Measurements from ENCODE around the gene AXIN2.

Gene AXIN2

DNA sequence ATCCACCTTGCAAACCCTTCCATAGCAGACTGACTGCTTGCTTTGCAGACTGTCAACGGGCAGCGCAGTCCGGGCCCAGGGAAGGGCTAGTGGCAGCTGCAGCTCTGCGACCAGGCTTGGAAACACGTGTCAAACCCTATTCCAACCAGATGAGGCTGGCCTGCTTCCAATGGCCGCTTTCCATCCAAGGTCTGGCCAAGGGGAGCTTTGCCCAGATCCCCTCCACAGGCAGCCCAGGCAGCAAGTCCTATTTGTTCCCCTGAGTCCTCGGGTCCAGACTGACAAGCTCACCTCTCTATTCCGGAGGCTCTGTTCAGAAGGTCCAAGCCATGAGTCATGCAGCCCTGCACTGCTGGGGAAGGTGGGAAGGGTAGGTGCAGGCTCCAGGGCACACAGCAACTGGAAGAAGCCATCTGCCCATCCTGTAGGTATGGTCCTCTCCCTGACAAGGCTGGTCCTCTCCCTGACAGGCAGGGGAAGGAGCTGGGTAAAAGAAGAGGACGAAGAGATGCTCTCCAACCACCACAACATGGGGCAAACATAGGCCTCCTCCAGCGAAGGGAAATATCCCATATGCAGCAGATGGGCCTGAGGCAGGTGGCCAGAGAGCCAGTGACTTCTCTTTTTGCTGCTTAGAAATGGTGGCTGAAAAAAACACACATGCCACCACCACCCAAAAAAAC lies 22.6 kb upstream of the AXIN2 start:
- no peak for DNase-seq (ENCODE audit: low spot score)

DNA sequence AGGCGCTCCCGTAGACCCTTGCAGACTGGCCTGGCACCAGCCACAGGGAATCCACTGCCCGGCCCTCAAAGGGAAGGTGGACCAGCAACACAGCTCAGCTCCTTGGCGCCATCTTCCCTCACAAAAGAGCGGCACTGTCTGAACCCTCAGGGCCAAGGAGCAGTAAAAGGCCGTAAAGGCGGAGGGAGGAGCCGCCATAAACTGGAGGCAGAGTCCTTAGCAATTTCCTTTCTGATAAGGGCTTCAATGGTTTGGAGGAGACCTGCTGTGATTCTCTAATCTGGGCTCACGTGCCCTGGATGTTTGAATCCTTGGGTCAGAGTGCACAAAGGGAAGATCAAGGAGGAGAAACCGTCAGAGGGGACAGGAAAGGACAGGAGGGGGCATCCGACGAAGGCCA lies 15.5 kb upstream of the AXIN2 start:
- DNase-seq (ENCODE audit: low spot score) = no peak

DNA sequence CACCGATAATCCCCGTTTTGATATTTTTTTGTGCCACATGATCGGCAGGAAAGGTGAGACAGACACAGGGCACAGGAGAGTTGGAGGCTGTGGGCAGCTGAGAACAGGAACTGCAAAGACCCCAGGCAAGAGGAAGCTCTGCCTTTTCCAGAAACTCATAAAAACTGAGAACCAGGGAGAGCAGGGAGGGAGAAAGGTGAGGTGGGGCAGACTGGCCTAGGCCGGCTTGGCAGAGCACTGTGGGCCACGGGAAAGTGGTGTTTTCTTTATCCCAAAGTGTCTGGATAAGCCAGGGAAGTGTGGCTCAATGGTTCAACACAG lies 11.8 kb upstream of the AXIN2 start:
- DNase-seq (ENCODE audit: low spot score) = no peak

DNA sequence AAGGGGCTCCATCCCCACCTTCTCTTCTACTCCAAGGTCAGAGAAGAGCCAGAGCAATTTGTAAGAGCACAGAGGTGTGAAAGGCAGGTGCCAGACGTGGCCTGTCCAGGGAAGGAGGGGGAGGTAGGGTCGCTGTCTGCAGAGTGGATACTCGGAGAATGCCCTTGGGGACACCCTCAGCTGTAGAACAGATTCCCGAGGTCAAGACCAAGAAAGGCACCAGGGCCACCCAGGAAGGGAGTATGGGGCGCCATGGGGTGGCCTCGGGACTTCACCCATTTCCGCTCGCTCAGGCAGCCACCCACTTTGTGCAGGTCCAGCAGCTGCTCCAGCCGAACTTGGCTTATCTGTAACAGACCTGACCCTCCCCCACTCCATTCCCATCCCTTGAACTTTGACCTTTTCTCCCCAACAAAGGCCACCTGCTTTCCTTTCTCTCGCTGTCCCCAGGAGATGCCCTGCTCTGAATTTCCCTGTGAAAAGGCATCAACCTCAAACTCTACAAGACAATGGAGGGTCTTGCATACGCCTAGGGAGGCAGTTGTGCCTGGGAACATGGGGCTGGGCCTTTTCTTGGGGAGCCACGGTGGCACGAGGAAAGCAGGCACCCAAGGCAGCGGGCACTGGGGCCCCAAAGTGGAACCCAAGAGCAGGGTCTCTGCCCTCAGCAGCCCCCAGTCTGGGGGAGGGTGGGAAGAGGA lies 11.3 kb upstream of the AXIN2 start:
- DNase-seq (ENCODE audit: low spot score) = no peak

DNA sequence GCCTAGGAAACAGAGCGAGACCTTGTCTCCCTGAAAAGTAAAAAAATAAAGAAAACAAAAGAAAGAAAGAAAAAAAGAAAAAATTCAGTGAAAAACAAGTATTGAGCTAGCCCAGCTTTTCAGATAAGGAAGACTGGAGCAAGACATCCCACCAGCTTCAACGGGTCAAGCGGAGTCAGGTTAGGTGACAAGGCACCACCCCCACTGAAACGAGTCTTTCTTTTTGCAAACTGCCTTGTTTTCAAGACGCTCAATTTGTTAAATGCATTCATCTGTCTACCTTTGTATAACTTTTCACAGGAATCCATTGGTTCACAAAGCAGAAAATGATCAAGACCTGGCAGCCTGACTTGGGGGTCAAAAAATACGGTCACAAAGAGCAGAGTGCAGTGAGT lies 10.7 kb upstream of the AXIN2 start:
- no peak for DNase-seq (ENCODE audit: low spot score)

DNA sequence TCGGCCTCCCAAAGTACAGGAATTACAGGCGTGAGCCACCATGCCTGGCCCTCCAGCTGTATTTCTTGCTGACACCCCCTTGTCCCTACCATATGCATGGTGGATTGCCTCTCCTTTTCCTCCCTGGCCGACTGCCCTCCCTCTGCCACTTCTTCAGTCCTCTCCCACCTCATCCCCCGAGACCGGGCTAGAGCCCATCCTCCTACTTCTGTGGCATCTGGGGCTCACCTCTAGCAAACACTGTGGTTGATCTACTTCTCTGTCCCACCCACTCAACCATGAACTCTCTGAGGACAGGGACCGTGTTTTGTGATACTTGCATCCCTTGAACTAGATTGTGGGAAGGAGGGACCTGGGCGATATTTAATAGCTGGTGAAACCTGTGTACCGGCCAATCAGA lies 7.5 kb upstream of the AXIN2 start:
- DNase-seq (ENCODE audit: low spot score) = no peak

DNA sequence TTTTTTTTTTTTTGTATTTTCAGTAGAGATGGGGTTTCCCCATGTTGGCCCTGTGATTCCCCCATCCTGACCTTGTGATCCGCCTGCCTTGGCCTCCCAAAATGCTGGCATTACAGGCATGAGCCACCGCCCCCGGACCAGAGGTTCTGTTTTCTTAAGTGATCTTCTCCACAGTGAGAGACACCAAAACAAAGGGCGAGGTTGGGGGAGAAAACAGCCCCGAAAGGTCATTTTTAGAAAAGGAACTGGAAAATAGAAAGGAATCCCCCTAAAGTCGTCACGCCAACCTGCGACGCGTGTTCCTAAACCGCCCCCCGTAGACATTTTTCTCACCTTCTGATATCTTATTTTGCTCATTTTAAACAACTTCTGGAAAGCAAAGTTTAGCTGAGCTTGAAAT lies 6.1 kb upstream of the AXIN2 start:
- no peak for DNase-seq (ENCODE audit: low spot score)

DNA sequence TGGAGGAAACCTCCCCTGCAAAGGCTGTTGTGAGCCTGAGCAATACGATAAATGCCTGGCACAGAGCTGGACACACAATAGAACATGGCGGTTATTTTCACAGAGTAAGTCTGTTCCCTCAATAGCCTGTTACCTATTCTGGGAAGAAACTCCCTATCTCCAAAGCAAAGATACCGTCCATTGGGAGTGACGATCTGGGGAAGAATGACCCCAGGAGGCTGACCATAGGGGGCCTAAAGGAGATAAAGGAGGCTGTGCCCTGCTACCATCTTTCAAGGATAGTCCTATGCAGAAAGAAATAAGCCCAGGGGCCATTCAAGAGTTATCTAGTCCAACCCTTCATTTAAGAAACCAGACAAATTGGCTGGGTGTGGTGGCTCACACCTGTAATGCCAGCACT lies 4.1 kb upstream of the AXIN2 start:
- DNase-seq (ENCODE audit: low spot score) = no peak

DNA sequence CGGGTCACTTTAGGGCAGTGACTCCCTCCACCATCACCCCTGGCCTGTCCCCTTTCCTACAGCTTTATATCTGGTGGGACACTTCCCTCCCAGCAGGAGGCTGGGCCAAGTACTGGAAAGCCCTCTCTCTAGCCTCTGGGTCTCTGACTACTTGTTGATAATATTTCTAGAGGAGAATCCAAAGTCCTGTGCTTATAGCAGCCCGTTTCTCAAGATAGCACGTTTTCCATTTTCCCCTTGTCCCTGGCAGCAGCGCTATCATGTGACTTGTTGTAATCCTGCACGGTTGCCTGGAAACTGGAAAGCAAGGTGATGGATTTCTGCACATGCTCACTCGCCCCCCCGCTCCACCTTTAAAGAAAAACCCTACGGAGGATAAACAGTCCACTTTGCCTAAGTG lies 3.3 kb upstream of the AXIN2 start:
- DNase-seq (ENCODE audit: low spot score) = no peak

DNA sequence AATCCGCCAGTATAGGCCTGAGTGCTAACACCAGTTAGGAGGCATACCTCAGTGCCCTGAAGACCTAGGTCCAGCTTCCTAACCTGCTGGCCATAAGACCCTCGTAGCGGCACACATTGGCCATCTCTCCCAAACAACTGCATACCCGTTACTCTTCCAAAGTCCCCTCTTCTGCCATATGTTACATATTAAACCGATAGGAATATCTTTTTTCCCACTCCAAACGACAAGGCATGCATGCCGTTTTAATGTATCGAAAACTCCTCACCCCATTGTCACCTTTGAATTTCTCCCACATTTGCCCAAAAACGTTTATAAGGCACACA lies 721 bp upstream of the AXIN2 start:
- no peak for DNase-seq (ENCODE audit: low spot score)

DNA sequence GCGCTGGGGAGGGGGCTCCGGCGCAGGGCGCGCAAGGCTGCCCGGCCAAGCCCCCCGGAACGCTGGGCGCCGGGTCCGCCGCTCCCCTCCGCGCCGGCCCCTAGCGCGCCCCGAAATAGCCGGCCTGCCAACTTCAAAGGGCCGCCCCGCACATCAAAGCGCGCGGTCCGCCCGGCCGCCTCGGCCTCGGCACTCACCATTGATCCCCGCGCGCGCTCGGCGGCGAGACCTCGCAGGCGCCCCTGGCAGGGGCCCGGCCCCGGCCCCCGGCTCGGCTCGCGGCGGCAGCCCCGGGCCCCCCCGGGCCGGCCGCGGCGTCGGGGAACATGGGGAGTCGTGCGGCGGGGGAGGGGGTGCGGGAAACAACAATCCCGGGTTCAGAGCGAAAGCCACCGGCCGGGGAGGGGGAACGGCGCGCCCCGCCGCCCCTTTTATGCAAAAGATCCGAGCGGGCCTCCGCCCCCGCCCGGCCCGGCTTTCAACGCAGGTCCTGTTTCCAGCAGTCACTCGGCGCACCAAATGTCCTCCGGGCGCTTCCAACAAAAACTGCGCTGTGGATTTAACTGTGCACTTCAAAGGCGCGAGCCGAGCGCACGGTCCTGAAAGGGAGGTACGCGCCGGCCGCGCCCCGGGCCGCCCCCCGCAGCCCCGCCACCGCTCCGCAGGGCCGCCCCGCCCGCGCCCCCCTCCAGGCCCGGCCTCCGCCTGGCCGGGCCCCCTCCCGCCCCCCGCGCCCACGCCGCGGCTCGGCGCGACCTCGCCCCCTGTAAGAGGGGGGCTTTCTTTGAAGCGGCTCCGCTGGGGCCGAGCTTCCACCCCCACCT lies 608 bp downstream of the AXIN2 start:
- DNase-seq (ENCODE audit: low spot score) = no peak

DNA sequence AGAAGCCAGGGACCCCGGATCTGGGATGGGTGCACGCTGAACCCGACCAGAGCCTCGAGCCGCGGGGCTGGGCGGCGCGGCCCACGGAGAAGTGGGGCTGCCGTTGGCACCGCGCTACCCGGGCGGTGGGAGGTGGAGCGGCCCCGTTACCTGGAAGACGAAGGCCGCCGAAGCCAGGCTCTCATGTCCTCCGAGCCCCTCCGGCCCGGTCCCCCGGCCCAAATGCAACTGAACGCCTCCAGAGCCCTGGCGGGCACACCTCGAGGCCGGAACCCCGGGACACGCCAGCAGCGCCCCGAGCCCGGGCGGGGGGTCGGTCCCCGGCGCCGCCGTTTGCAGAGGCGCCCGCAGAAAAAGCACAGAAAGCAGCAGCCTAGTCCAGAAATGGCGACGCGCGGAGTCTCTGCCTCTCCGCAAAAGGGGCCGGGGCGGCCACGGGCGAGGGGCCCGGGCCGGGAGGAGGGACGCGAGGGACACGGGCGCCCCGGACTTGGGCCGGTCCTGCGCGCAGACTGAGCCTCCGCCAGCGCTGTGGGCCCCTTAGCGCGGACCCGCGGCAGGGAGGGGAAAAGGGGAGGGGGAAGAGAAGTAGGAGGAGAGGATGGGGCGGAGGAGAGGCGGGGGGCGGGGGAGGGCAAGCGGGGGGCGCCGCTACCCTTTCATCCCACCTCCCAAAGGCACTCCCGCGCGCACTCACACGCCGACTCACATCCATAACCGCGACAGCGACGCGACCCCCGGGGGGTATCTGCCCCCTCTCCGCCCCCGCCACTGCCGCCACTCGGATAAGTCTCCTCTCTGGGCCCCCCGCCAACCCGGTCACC lies 1.4 kb downstream of the AXIN2 start:
- no peak for DNase-seq (ENCODE audit: low spot score)

DNA sequence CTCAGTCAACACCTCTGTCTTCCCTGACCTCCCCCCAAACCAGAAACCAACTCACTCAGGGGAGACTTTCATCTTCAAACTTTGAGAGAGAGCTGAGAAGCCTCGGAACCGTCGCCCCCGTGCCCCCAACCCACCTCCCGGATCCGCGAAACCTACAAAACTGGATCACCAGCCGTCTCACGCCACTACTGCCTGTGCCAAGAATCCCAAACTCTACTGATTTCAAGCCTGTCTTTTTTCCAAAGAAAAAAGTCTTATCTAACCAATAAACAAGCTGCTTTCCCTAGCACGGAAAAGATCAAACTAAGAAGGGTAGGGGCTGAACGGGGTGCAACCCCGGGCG lies 2.0 kb downstream of the AXIN2 start:
- no peak for DNase-seq (ENCODE audit: low spot score)

DNA sequence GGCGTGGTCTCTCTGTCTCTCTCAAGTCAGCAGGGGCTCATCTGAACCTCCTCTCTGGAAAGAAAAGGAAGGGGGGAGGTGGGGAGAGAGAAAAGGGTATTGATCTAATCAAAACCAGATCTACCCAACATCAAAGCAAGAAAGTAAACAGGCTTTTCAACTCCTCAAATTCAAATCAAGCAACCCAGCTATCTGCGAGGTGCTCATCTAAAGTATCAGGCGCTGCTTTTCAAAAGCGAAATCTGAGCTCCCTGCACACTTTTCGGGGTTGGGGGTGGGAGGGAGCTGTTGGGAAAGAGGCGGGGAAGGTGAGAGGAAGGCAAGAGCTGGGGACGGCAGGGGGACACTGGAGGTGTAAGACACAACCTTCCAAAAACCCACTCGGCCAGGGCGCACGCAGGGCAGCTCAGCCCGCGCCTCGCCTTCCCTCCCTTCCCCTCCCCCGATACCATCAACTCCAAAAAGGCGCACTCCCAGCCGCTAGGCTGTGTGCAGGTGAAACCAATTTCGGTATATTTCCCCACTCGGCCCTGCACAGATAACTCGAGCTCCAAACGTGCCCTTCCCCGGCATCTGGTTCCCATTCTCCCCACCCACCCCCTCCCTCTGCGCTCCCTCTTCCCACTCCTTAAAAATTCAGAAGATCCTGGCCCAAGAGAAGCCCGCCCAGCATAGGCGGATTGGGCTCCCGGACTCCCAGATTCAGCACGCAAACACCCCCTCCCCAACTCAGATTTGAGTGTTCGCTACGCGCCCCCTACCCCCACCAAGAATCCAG lies 2.6 kb downstream of the AXIN2 start:
- no peak for DNase-seq (ENCODE audit: low spot score)

DNA sequence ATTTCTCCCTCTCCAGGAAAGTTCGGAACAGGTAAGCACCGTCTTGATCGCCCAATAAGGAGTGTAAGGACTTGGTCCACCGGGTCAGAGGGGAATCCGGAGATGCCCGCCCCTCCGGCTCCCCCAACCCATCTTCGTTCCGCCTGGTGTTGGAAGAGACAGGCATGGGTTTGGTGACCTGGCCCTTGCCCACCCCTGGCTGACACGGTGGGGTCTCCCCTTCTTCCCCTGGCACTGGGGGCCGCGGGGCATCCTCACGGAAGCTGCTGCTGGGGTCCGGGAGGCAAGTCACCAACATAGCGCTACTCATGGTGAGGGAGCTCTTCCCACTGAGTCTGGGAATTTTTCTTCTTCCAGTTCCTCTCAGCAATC lies 3.2 kb downstream of the AXIN2 start:
- no peak for DNase-seq (ENCODE audit: low spot score)

DNA sequence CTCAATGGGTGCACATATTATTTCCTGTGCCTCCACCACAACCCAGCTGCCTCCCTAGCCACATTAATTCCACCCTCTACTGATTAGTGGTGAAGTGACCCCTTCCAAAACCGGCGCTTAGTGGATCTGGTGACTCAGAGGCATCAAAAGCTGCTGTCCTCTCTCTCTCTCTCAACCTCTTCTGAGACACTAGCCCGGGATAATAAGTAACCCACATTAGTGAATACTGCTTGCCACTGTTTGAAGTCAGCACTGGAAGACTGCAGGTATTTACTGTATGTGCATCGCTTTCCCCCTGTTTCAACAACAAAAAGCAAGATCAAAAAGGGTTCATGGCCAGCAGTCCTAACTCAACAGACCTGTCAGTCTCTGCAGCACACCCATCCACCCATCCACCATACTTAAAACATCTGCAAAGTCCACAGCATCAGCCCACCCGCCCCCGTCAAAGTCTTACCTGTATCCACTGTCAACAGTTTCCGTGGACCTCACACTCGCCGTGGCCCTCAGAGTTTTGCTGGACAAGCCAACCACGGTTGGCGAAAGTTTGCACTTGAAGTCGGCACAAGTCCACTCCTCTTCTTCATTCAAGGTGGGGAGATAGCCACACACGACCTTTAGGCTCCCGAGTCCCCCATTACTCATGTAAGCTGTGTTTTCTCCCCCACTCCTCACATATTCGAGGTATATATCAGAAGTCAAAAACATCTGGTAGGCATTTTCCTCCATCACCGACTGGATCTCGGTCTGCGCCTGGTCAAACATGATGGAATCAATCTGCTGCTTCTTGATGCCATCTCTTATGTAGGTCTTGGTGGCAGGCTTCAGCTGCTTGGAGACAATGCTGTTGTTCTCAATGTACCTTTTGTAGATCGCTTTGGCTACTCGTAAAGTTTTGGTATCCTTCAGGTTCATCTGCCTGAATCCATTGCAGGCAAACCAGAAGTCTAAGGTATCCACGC lies 3.8 kb downstream of the AXIN2 start:
- DNase-seq (ENCODE audit: low spot score) = no peak

DNA sequence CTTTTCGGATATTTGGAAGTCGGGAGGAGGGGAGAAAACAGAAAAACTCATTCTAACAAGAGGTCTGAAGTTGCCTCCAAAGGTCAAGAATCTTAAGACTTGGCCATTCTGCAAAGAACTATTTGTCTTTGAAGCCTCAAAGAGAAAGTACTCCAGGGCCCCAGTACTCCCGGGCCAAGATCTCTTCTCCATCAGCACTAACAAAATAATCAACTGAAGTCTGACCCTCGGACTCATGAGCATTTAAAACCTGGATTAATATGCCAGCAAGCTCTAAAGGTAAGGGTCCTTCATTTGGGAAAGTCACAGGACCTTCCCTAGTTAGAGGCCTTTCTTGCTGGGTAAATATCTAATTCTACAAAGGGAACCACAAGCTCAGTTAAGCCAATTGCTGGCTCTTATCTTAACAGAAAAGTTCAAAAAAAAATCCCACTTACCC lies 4.5 kb downstream of the AXIN2 start:
- DNase-seq (ENCODE audit: low spot score) = no peak

DNA sequence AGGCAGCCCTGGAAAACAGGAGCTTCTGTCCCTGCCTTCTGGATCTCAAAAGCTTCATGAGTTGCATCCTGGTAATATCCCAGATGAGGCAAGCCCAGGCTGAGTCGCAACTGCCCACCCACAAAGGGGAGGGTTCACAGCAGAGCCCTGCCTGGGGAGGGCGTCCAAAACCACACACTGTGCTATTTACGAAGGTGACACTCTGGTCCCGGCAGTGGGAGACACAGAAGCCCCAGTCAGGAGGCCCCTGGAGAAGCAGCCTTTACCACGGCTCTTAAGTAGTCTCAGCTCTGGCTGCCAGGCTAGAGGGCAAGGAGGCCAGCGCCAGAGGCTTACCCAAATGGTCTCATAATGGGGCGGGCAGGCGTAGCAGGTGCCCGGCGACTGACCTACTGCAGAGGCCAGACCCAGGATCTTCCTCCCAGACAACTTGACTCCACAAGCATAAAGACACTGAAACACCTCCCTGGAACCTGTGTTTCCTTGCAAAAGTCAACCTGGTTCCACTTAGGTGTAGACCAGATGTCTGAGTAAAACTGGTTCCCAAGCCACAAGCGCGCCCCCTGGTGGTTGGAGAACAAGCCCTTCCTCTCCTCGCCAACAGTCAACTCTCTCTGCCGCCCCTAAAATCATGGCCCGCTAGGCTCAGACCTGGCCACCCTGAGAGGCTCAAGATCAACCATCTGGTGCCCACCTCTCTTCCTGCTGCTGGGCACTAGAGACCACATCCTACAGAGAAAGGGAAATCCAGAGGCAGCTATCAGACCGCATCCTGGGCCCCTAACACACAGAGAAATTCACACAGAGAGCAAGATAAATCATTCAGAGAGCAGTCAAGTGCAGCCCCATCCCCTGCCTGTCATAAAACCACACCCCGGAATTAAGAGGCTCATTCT lies 5.2 kb downstream of the AXIN2 start:
- DNase-seq (ENCODE audit: low spot score) = peak; percentile 54

DNA sequence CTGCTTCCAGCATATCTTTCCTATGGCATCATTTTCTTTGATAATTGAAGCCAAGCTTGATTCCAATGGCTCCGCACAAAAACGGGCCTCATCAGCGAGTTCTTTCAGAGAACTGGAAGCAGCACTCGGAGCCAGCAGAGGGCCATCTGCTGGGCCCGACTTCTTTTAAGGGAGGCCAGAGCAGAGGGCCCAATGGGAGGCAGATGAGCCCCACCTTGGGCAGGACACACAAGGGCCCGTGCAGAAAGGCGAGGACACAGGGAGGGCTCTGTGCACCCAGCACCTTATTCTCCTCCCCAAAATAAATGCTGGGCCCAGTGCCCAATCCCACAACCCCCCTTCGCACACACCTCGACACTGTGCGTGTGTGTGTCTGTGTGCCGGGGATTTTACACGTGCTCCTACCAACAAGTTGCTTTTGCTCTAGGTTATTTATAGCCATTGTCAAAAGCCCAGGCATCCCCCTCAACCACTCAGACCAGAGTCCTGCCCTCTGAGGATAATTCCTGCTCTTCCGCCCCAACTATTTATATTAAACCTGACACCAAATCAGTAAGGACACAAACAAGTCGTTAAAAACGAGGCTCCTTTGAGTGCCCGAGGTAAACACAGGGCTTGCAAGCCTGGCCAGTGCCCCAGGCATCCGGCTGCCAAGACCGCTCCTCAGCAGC lies 6.8 kb downstream of the AXIN2 start:
- DNase-seq (ENCODE audit: low spot score) = no peak

All from hematopoietic multipotent progenitor cell treated with erythropoietin and hydrocortisone succinate and interleukin-3 and kit ligand, for 17 days (in vitro differentiated cells).